Mononuclear cell (primary cell): Measurements from ENCODE around the gene KIF21A. TPM values are rescaled to one million over a fixed set of nuclear protein-coding genes. Genes with fewer than 3 reads are reported as not detected.

ENCODE experiments used
- total RNA-seq: library from RNA; depleted of rRNA; stranded (reverse); fragments of >200 nt; gene quantifications from one replicate; pipeline ENCODE4 v1.2.3, GENCODE V29; 2012

The KIF21A gene
- total RNA-seq, 1 donor, result 9.6 TPM

Other genes with a start within 250 kb of the KIF21A start
- gene ABCD2, start 176.7 kb upstream of the KIF21A start, total RNA-seq, result 4.8 TPM